Caki2 (cell line): ENCODE results near the gene ZNF718. TPM values are rescaled to one million over a fixed set of nuclear protein-coding genes. Genes with fewer than 3 reads are reported as not detected.
"Not testable (repeated sequence)": the region's sequence is repeated elsewhere in the genome, so short reads cannot be mapped to it uniquely, and the experiment has no call there.

Experiments used
- DNase-seq: peaks from one replicate; pipeline ENCODE4 v3.0.0-alpha.2; 2015; ENCODE audit warnings: low read depth
- in situ Hi-C: cut with HindIII; loops from 2 replicates; pipeline ENCODE4 v1.10.0; 2016; ENCODE audit warnings: low sequenced_read_pairs, low pct_unique_long_range_greater_than_20kb, mixed read lengths
- total RNA-seq: library from RNA; depleted of rRNA; stranded (reverse); fragments of >200 nt; shearing (Covaris generic); gene quantifications from 2 replicates; pipeline ENCODE4 v1.2.3, GENCODE V29; 2014; ENCODE audit warnings: low replicate concordance; rRNA removed

The ZNF718 gene
- total RNA-seq, 1 experiment from 2014 or later = 2.9 TPM

DNA sequence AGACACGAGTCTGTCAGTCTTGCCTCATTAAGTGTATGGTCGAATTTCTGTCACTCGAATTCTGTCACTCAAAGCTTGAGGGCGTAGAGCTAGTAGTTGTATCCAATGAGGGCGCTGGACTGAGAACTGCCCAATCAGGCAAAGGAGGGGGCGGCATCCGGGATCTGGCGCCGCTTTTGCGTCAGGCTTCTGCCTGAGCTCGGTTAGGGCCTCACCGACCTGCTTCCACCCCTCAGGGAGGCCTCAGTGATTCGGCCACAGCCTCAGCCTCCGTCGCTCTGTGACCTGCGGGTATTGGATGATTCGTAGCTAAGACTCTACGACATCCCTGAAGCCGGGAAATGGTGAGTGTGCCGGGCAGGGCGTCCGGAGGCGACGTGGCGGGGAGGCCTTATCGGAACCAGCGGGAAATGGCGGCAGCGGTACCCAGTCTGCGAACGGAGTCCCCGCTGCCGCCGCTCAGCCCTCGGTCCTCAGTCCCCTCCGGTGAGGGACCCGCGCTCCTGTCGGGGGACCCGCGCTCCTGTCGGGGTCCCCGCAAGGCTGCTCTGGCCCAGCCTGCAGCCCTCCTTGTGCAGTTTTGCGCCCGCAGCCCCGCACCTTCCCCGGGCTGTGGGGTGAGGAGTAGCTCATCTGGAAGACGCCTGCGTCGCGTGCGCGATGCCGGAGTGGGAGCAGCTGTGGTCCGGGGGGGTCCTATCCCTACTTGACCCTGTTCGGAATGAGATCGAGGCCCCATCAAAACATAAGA is 88.3 kb downstream of the ZNF718 start:
- DNase-seq = no peak
- in situ Hi-C loops = no loop called here

- DNase-seq, in situ Hi-C loops: not testable (repeated sequence)
Observed at GRCh38 chr4:213189-213535, 88.9 kb downstream of the ZNF718 start.

Other genes starting within 250 kb of the ZNF718 start
- gene ZNF595, start 71.2 kb upstream of the ZNF718 start, total RNA-seq = 3.0 and 9.2 TPM in 2 replicates
- not detected in 2 replicates for gene ZNF732, start 181.0 kb downstream of the ZNF718 start, total RNA-seq
- gene ZNF141, start 213.3 kb downstream of the ZNF718 start, total RNA-seq = 1.2 and 2.1 TPM in 2 replicates